K562 (cell line): ENCODE data around the gene CSMD2. TPM values are rescaled to one million over a fixed set of nuclear protein-coding genes. Genes with fewer than 3 reads are reported as not detected.

Experiments used
- ATAC-seq: fragments of 200-7000 bp; cut with Tn5 transposase; 3 replicates; pipeline ENCODE4 v1.9.1; 2020; ENCODE audit warnings: moderate library complexity
- BruUV-seq: library from RNA; stranded (reverse); fragments of 400-500 nt; replicated peaks from 2 replicates; lab custom pipeline; 2021; lab: Mats Ljungman, UMichigan
- CTCF ChIA-PET: fragments of 300-600 bp; formaldehyde crosslinking; extraction: SDS; loops from one replicate; lab custom pipeline; 2021; ENCODE audit warnings: low intra/inter-chr PET ratio; lab: Yijun Ruan, JAX
- POLR2A ChIA-PET: fragments of 300-600, 350-650 bp; sonication (Branson Sonifier 250); formaldehyde crosslinking; extraction: SDS; loops from one replicate; lab custom pipeline; 2021; ENCODE audit warnings: antibody characterized with exemption, inconsistent platforms; lab: Yijun Ruan, JAX
- DNase-seq, 4 experiments: peaks; one replicate each; pipeline versions ENCODE4 v3.0.0 to v3.0.0-alpha.2; 2011 to 2018; ENCODE audit warnings: low spot score in 3 of 4, mixed read lengths in 3 of 4; ENCODE audit errors: extremely low read depth in 1 of 4
- FAIRE-seq: peaks from 2 replicates; lab custom pipeline; 2011; peaks lifted over from hg19 to GRCh38; lab: Jason Lieb, UNC
- H2AFZ ChIP-seq: 2 replicates; pipeline ENCODE4 v1.6.0; 2011; ENCODE audit warnings: low read depth, low read length, control low read depth, inconsistent platforms
- H3K27ac ChIP-seq: fragments of 200-600 bp; 3 replicates; pipeline ENCODE4 v1.8.0; 2011; ENCODE audit warnings: low read depth, mild to moderate bottlenecking, control low read depth, inconsistent platforms, low read length, moderate library complexity, mixed read lengths; ENCODE audit errors: extremely low read depth
- H3K27me3 ChIP-seq, 2 experiments: fragments of 300-600 bp in 1 of 2; 2 replicates in 1 of 2; 3 replicates in 1 of 2; pipeline versions ENCODE4 v1.6.0 to v1.8.0; 2011; ENCODE audit warnings: inconsistent platforms in 2 of 2, low read length in 2 of 2, mild to moderate bottlenecking in 1 of 2, mixed read lengths in 1 of 2, moderate library complexity in 1 of 2; ENCODE audit not compliant: control insufficient read depth in 2 of 2, insufficient read depth in 2 of 2
- H3K36me3 ChIP-seq: fragments of 300-600 bp; 3 replicates; pipeline ENCODE4 v1.8.0; 2011; ENCODE audit warnings: mild to moderate bottlenecking, low read length, inconsistent platforms; ENCODE audit not compliant: control insufficient read depth, insufficient read depth
- H3K4me1 ChIP-seq, 2 experiments: fragments of 200-600 bp in 1 of 2; replicated peaks in 1 of 2; 2 replicates in 1 of 2; 3 replicates in 1 of 2; pipeline versions ENCODE4 v1.5.1 to v1.8.0; 2011; ENCODE audit warnings: inconsistent platforms in 2 of 2, low read length in 2 of 2, mild to moderate bottlenecking in 1 of 2, mixed read lengths in 1 of 2, moderate library complexity in 1 of 2; ENCODE audit not compliant: control insufficient read depth in 2 of 2, insufficient read depth in 2 of 2
- H3K4me2 ChIP-seq: 2 replicates; pipeline ENCODE4 v1.6.1; 2011; ENCODE audit warnings: low read length, control low read depth, inconsistent platforms, mixed read lengths; ENCODE audit not compliant: insufficient read depth
- H3K4me3 ChIP-seq: fragments of 200-600 bp; sonication (generic), shearing (Covaris generic); 2 replicates; pipeline ENCODE4 v1.5.1; 2016; ENCODE audit warnings: control low read depth, inconsistent platforms
- H3K79me2 ChIP-seq: fragments of 200-600 bp; 3 replicates; pipeline ENCODE4 v1.8.0; 2011; ENCODE audit warnings: low read length, inconsistent platforms; ENCODE audit not compliant: control insufficient read depth, insufficient read depth
- H3K9ac ChIP-seq, 2 experiments: 2 replicates each; pipeline versions ENCODE4 v1.6.0 to v1.6.1; 2011; ENCODE audit warnings: low read depth in 2 of 2, low read length in 2 of 2, control low read depth in 1 of 2, inconsistent platforms in 1 of 2, mild to moderate bottlenecking in 1 of 2, mixed read lengths in 1 of 2; ENCODE audit not compliant: insufficient read depth in 1 of 2
- H3K9me1 ChIP-seq: one replicate; pipeline ENCODE4 v1.6.0; 2011; ENCODE audit warnings: inconsistent platforms, mild to moderate bottlenecking, low read length, moderate library complexity; ENCODE audit not compliant: control insufficient read depth, insufficient read depth
- H3K9me3 ChIP-seq: replicated peaks from 2 replicates; pipeline ENCODE4 v1.5.1; 2011; ENCODE audit warnings: low read depth, low read length, inconsistent platforms; ENCODE audit not compliant: control insufficient read depth, insufficient read depth
- H4K20me1 ChIP-seq: replicated peaks from 2 replicates; pipeline ENCODE4 v1.6.1; 2011; ENCODE audit warnings: low read length, inconsistent platforms, mixed read lengths; ENCODE audit not compliant: control insufficient read depth, insufficient read depth
- ARNT ChIP-seq, 2 experiments: fragments of 450-650 bp; IDR thresholded peaks; 2 replicates each; pipeline ENCODE4 v1.6.1; 2016; ENCODE audit warnings: mild to moderate bottlenecking in 1 of 2
- CBX5 ChIP-seq: IDR thresholded peaks from 2 replicates; pipeline ENCODE4 v1.6.1; 2014; ENCODE audit warnings: low read depth, borderline replicate concordance
- FOXK2 ChIP-seq, 2 experiments: fragments of 450-650 bp; IDR thresholded peaks in 1 of 2; conservative IDR thresholded peaks in 1 of 2; 2 replicates each; pipeline ENCODE4 v1.6.1; 2016; ENCODE audit warnings: low read depth in 2 of 2, mild to moderate bottlenecking in 1 of 2
- HMGXB4 ChIP-seq: sonication (generic); formaldehyde crosslinking; IDR thresholded peaks from 2 replicates; pipeline ENCODE4 v1.8.1; 2023; ENCODE audit warnings: mild to moderate bottlenecking, missing genetic modification reagents
- RNF2 ChIP-seq: sonication (generic); IDR thresholded peaks from 2 replicates; pipeline ENCODE4 v1.6.1; 2016
- TARDBP ChIP-seq: fragments of 450-650 bp; IDR thresholded peaks from 2 replicates; pipeline ENCODE4 v1.6.1; 2016
- ZNF408 ChIP-seq: fragments of 250-450 bp; sonication (Bioruptor Pico); IDR thresholded peaks from 2 replicates; pipeline ENCODE4 v1.4.0; 2020; ENCODE audit warnings: low read depth, mild to moderate bottlenecking, moderate library complexity
- WGBS: fragments of 100-300 bp; shearing (Covaris generic); methylation state at CpG from one replicate; pipeline ENCODE4 v1.1.6; 2016; ENCODE audit warnings: low coverage, mixed read lengths; ENCODE audit not compliant: insufficient coverage; ENCODE audit errors: missing lambda C conversion rate; 5-methylcytosine and 5-hydroxymethylcytosine counted together
- in situ Hi-C: fragments of 300-500 bp; cut with MboI; formaldehyde crosslinking; loops from 4 replicates; pipeline ENCODE4 v1.15.0; 2018; ENCODE audit warnings: inconsistent platforms, mixed read lengths
- intact Hi-C: fragments of 100-400 bp; cut with micrococcal nuclease; formaldehyde crosslinking; loops from 2 replicates; pipeline ENCODE4 v1.14.2; 2022
- polyA plus RNA-seq, 8 experiments: library from polyadenylated mRNA; depleted of rRNA in 4 of 8; stranded (reverse) in 5 of 8; unstranded in 3 of 8; fragments of >200 nt; fragmentation: Nextera tagmentation in 2 of 8; fragmentation: Illumina TruSeq in 1 of 8; extraction: Ambion mirVana in 2 of 8; extraction: Trizol in 1 of 8; gene quantifications; 2 replicates each; pipeline versions ENCODE4 v1.2.1 to v1.2.3, GENCODE V29; 2011 to 2014; ENCODE audit warnings: inconsistent platforms in 1 of 8, missing spikeins in 1 of 8
- total RNA-seq, 7 experiments: library from RNA; depleted of rRNA in 6 of 7; stranded (reverse); fragments of >200 nt in 6 of 7; fragmentation: Illumina TruSeq in 2 of 7; extraction: Trizol in 2 of 7; gene quantifications; 2 replicates each; pipeline versions ENCODE4 v1.2.1 to v1.2.3, GENCODE V29; 2011 to 2021; ENCODE audit warnings: low replicate concordance in 1 of 7

The CSMD2 gene
- total and polyA plus RNA-seq, 9 of the 15 experiments (the other 6 are each of a cell fraction or from before 2014, with no cell fraction given) = not detected

DNA sequence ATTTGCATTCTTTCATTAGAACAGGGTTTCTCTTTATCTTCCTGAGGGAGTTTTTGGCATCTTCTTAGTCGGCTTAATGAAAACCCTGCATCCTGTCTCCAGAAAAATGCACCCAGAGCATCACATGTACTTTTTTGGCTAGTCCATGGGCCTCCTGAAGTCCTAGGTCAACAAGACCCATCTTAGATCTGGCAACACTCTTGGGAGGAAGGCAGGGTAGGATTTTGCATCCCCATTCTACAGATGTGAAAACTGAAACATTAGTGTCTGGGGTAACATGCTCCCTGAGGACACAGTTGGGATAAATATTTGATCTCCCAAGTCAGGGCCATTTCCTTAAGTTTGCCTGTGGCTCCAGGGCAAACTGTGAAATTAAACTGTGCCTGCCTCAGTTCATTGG, 341.2 kb downstream of the CSMD2 start:
- Histone ChIP-seq H3K4me3 (no peak overlapping the region), H3K36me3 (no peaks in the 10 kb centered on the region), H3K9ac (no peak overlapping the region), H4K20me1 (no peaks in the 10 kb centered on the region; the same call in 1 of the 2 replicates), H3K27me3 (peaks cover 0 to 6% of the 10 kb centered on the region in 2 experiments; a peak in 2 of 5 replicates), H3K4me2 (no peak overlapping the region), H3K9me1 (no peaks in the 10 kb centered on the region), H3K4me1 (no peaks in the 10 kb centered on the region), H2AFZ (no peak overlapping the region), H3K9me3 (no peaks in the 10 kb centered on the region; the same call in 1 of the 2 replicates), H3K79me2 (no peaks in the 10 kb centered on the region), H3K27ac (no peak overlapping the region)
- no peak for ATAC-seq
- 5% methylated on average over 1 of the region's 1 CpG for WGBS
- ChIA-PET POLR2A (no interaction called here), CTCF (no interaction called here)
- in situ Hi-C loops (no loop called here), intact Hi-C loops (no loop called here)
- FAIRE-seq = no peak
- no TSS peak for BruUV-seq
- no peak for DNase-seq
- no peak for TF ChIP-seq FOXK2 (conservative IDR thresholded peaks at IDR 0.05 in 1 of 2, IDR thresholded peaks at IDR 0.05 in 1 of 2; ENCODE audit: low read depth in 2 of 2)
- TF ChIP-seq HMGXB4 (CRISPR knock-in tag) = no peak
- no peak for TF ChIP-seq ZNF408
- TF ChIP-seq TARDBP = no peak
- no peak for TF ChIP-seq RNF2
- no peak for TF ChIP-seq CBX5
- no peak for TF ChIP-seq ARNT (IDR thresholded peaks at IDR 0.05)
